DMS79 treated with DMSO at 0.1 percent for 48 hours (cell line): ENCODE measurements around the gene ZNF469.
"Not testable (repeated sequence)": the region's sequence is repeated elsewhere in the genome, so short reads cannot be mapped to it uniquely, and the experiment has no call there.

Experiments used
- DNase-seq: peaks from one replicate; lab custom pipeline; 2025; lab: John Stamatoyannopoulos, UW

The ZNF469 gene

GRCh38 chr16:88393034-88393433, 10.3 kb downstream of the ZNF469 start:
- no peak for DNase-seq

- DNase-seq = no peak
Measured at GRCh38 chr16:88393571-88393970, 10.8 kb downstream of the ZNF469 start.

GRCh38 chr16:88394426-88394825, 11.7 kb downstream of the ZNF469 start:
- DNase-seq = no peak

GRCh38 chr16:88395669-88396584, 13.2 kb downstream of the ZNF469 start:
- DNase-seq = no peak

GRCh38 chr16:88398170-88398873, 15.6 kb downstream of the ZNF469 start:
- DNase-seq = no peak

GRCh38 chr16:88398874-88399178, 16.1 kb downstream of the ZNF469 start:
- no peak for DNase-seq

- DNase-seq = no peak
Measured at GRCh38 chr16:88400186-88400585, 17.4 kb downstream of the ZNF469 start.

- DNase-seq = no peak
Measured at GRCh38 chr16:88401604-88402246, 19.0 kb downstream of the ZNF469 start.

GRCh38 chr16:88402551-88403240, 19.9 kb downstream of the ZNF469 start:
- DNase-seq = no peak

- DNase-seq = no peak
Measured at GRCh38 chr16:88403794-88404581, 21.2 kb downstream of the ZNF469 start.

GRCh38 chr16:88404769-88405168, 22.0 kb downstream of the ZNF469 start:
- DNase-seq = no peak

GRCh38 chr16:88405216-88406060, 22.7 kb downstream of the ZNF469 start:
- no peak for DNase-seq

- no peak for DNase-seq
Measured at GRCh38 chr16:88406096-88407041, 23.6 kb downstream of the ZNF469 start.

- no peak for DNase-seq
Measured at GRCh38 chr16:88407042-88407420, 24.3 kb downstream of the ZNF469 start.

GRCh38 chr16:88407807-88408206, 25.0 kb downstream of the ZNF469 start:
- no peak for DNase-seq

GRCh38 chr16:88408561-88409142, 25.9 kb downstream of the ZNF469 start:
- no peak for DNase-seq

- no peak for DNase-seq
Measured at GRCh38 chr16:88409296-88410065, 26.7 kb downstream of the ZNF469 start.

GRCh38 chr16:88410297-88410968, 27.7 kb downstream of the ZNF469 start:
- not testable (repeated sequence) for DNase-seq
